Measurements from ENCODE around the gene RNF144B.
"Not testable (repeated sequence)": the region's sequence is repeated elsewhere in the genome, so short reads cannot be mapped to it uniquely, and the experiment has no call there.

The RNF144B gene

GRCh38 chr6:18441251-18441979 lies 54.3 kb downstream of the RNF144B start:
- no peak for DNase-seq (ENCODE audit: low read depth, low spot score)

DNA sequence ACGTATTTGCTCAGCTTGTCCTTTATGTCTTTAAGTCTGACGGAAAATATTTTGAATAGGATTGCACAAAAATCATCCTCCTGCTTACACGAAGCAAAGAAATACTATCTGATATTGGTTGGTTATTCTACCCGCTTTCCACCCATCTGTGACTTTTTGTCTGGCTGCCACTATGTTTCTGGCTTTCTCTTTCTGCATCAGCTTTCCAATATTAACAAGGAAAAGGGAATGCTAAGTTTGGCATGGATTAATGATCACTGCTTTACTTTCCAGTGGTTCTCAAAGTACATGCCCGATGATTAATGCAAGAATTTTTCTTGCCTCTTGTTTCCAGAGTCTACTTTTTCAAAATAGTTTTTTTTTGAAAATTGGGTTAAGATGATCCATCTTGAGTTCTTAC lies 57.0 kb downstream of the RNF144B start:
- DNase-seq (ENCODE audit: low read depth, low spot score) = no peak

DNA sequence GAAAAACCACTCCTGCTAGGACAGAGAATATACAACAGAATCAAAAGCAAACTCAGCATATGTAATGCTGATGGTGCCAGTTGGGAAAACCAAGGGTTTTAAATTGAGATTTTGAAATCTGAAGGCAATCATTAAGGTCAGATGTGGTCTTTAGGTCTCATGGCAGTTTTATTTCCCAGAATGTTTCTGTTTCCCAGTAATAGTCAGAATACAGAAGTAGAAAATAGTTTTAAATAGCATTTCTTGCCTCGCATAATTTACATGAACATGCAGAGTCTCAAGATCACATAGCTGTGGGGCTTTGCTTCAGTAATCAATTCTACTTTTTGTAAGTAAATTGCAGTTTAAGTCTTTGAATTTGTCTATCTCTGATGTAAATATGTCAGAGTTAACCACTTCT lies 58.1 kb downstream of the RNF144B start:
- no peak for DNase-seq (ENCODE audit: low read depth, low spot score)

- DNase-seq (ENCODE audit: low read depth, low spot score) = no peak
Observed at GRCh38 chr6:18446771-18447170, 59.6 kb downstream of the RNF144B start.

- DNase-seq (ENCODE audit: low read depth, low spot score) = no peak
Observed at GRCh38 chr6:18447552-18447951, 60.4 kb downstream of the RNF144B start.

GRCh38 chr6:18451756-18452155 lies 64.6 kb downstream of the RNF144B start:
- DNase-seq (ENCODE audit: low read depth, low spot score) = no peak

- no peak for DNase-seq (ENCODE audit: low read depth, low spot score)
Observed at GRCh38 chr6:18454446-18454845, 67.3 kb downstream of the RNF144B start.

DNA sequence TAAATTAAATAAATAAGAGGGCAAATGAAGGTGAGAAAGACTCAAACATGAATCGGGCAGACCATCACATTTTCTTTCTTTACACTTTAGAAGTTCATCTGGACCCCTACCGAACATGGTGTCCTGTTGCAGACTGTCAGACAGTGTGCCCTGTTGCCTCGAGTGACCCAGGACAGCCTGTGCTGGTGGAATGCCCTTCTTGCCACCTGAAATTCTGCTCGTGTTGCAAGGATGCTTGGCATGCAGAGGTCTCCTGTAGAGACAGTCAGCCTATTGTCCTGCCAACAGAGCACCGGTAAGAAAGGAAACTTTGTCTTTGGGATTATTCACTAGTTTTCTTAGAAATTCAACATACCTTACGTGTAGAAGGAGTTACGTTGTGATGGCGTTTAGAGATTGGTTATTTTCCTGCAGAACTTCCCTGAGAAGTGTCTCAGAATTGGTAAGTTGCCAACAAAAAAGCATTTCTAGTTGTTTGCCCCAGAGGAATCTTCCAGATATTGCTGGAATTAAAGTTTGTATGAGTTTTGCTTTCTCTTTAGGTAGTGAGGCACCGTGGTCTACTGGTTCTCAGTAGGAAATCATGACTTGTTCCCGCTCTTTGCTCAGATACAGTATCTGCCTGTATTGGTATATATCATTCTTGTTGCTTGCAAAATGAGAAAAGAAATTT lies 70.1 kb downstream of the RNF144B start:
- DNase-seq (ENCODE audit: low read depth, low spot score) = peak; percentile 15

GRCh38 chr6:18458086-18458485 lies 70.9 kb downstream of the RNF144B start:
- not testable (repeated sequence) for DNase-seq (ENCODE audit: low read depth, low spot score)

GRCh38 chr6:18463429-18463828 lies 76.3 kb downstream of the RNF144B start:
- DNase-seq (ENCODE audit: low read depth, low spot score) = no peak

- DNase-seq (ENCODE audit: low read depth, low spot score) = no peak
Observed at GRCh38 chr6:18464176-18464575, 77.0 kb downstream of the RNF144B start.

DNA sequence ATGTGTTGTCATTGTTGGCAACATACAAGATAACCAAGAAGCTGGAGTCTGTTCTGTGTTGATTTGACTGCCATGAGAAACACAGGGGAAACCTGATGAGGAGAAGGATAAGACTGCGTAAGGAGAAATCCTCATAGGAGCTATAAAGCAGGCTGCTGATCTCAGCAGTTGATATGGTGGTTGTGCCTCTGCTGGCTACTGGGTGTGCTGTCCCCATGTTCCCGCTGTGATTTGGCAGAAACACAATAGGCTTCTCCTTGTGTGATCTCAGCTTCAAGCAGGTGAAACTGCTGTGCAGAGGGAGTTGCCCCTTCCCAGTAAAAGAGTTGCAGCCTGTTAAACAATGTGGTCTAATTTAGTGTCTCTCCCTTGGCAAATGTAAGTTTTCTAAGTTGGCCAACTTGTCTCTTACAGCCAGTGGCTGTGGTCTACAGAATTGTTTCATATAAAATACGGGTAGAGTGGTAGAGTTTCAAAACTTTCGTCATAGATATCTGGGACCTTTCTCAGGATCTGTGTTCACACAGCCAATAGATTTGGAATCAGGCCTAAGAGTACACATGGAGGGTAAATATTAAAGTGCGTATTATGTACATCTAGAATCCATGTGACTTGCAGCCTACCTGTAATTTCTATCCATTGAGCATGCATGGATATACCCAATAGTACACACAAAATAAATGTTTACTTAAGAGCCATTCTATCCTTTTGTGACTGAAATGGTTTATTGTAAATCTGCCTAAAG lies 78.4 kb downstream of the RNF144B start:
- DNase-seq (ENCODE audit: low read depth, low spot score) = no peak

DNA sequence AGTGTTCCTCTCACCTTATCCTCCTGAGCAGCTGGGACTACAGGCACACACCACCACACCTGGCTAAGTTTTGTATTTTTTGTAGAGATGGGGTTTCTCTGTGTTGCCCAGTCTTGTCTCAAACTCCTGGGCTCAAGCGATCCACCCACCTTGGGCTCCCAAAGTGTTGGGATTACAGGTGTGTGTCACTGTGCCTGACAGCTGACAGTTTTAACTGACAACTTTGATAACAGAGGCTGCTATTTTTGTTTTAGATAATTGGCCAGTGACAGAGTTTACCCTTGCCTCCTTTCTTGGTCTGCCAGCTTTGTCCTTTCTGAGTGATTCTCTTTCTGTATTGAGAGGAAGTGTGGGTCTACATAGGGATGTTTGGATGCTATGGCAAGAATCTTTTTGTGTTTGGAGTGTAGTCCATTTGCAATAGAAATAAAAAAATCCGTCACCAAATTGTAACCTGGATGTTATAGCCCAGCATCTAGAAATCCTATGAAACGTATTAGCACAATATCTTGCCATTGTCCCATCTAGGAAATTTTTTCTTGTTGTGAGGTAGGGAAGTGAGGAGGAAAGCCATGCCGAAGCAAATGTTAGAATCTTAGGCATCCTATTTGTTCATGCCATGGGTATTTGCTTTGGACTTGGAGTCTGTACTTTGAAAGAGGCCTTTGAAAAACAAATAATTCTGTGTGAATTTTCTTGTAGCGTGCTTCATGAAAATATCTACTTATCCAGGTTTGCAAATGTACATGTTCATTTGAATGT lies 80.8 kb downstream of the RNF144B start:
- peak; percentile 38 for DNase-seq (ENCODE audit: low read depth, low spot score)

GRCh38 chr6:18468503-18468843 lies 81.3 kb downstream of the RNF144B start:
- DNase-seq (ENCODE audit: low read depth, low spot score) = no peak

GRCh38 chr6:18469536-18469935 lies 82.4 kb downstream of the RNF144B start:
- DNase-seq (ENCODE audit: low read depth, low spot score) = peak; percentile 48

GRCh38 chr6:18471232-18471964 lies 84.2 kb downstream of the RNF144B start:
- no peak for DNase-seq (ENCODE audit: low read depth, low spot score)

DNA sequence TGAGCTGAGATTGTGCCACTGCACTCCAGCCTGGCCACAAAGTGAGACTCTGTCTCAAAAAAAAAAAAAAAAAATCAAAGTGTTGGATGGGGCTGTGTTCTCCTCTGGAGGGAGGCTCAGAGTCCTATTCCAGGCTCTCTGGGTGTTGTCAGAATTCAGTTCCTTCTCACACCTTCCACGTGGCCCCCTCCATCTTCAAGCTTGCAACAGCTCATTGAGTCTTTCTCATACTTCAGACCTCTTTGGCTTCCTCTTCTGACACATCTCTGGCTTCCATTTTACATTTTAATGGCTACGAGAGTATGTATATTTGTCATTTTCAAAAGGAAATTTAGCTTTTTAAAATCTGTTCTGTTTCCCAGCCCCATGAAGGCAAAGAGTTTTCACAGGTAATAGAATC lies 85.8 kb downstream of the RNF144B start:
- DNase-seq (ENCODE audit: low read depth, low spot score) = no peak

DNA sequence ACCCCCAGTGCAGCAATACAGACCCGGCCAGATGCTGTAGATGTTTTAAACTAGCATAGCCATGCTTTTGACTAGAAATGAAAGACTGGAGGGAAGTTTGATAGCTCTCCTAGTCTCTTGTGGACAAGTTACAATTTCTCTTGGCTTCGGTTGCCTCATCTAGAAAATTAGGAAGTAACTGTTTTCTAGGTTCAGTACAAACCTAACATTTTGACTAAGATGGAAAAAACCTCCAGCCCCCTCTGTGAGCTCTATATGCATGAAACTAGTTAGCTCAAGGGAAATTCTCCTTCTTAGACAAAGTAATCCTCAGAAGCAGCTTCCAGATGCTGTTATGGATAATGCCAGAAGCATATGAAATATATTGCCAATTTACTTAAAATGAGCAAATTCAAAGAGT lies 86.6 kb downstream of the RNF144B start:
- DNase-seq (ENCODE audit: low read depth, low spot score) = no peak

- peak; percentile 75 for DNase-seq (ENCODE audit: low read depth, low spot score)
Observed at GRCh38 chr6:18477301-18477941, 90.3 kb downstream of the RNF144B start.

DNA sequence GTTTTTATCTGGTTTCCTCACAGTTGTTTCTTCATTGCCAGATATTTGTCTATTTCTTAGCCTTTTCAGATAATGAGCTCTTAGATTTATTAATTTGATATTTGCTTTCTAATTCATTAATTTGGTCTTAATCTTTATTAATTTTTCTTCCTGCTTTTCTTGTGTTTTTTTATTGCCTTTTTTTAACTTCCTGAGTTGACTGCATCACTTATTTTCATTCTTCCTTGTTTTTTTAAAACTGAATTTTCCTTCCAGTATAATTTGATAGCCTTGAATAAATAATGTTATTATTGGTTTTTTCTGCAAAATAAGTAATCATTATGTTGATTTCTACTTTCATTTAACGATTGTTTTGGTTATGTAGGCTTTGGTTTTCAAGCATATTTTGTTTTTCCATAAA lies 91.5 kb downstream of the RNF144B start:
- DNase-seq (ENCODE audit: low read depth, low spot score) = no peak

GRCh38 chr6:18481870-18482269 lies 94.7 kb downstream of the RNF144B start:
- DNase-seq (ENCODE audit: low read depth, low spot score) = no peak

All from astrocyte of the hippocampus (primary cell).